ENCODE data around the gene GJA3.

GRCh38 chr13:20109037-20109436 is 51.8 kb downstream of the GJA3 start:
- TF ChIP-seq POLR2A (IDR thresholded peaks at IDR 0.05) (no peak), EP300 (IDR thresholded peaks at IDR 0.05) (no peak)
- TF ChIP-seq, protein P1, sequence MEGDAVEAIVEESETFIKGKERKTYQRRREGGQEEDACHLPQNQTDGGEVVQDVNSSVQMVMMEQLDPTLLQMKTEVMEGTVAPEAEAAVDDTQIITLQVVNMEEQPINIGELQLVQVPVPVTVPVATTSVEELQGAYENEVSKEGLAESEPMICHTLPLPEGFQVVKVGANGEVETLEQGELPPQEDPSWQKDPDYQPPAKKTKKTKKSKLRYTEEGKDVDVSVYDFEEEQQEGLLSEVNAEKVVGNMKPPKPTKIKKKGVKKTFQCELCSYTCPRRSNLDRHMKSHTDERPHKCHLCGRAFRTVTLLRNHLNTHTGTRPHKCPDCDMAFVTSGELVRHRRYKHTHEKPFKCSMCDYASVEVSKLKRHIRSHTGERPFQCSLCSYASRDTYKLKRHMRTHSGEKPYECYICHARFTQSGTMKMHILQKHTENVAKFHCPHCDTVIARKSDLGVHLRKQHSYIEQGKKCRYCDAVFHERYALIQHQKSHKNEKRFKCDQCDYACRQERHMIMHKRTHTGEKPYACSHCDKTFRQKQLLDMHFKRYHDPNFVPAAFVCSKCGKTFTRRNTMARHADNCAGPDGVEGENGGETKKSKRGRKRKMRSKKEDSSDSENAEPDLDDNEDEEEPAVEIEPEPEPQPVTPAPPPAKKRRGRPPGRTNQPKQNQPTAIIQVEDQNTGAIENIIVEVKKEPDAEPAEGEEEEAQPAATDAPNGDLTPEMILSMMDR (IDR thresholded peaks at IDR 0.05) = no peak

Measured in ovary (tissue), 3 donors.